Measurements from ENCODE around the gene TCERG1L.

Gene TCERG1L

DNA sequence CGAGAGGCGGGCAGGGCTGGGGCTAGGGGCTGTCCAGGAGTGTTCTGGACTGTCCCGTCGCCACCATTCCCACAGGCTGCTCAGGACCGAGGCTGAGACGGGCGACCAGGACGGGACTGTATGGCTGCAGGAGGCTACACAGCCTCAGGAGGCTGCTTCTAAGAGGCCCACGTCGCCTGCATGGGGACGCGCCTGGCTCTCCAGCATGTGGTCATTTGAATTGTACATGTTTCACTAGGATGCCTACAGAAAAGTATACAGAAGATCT, 216.3 kb downstream of the TCERG1L start:
- no peak for DNase-seq

DNA sequence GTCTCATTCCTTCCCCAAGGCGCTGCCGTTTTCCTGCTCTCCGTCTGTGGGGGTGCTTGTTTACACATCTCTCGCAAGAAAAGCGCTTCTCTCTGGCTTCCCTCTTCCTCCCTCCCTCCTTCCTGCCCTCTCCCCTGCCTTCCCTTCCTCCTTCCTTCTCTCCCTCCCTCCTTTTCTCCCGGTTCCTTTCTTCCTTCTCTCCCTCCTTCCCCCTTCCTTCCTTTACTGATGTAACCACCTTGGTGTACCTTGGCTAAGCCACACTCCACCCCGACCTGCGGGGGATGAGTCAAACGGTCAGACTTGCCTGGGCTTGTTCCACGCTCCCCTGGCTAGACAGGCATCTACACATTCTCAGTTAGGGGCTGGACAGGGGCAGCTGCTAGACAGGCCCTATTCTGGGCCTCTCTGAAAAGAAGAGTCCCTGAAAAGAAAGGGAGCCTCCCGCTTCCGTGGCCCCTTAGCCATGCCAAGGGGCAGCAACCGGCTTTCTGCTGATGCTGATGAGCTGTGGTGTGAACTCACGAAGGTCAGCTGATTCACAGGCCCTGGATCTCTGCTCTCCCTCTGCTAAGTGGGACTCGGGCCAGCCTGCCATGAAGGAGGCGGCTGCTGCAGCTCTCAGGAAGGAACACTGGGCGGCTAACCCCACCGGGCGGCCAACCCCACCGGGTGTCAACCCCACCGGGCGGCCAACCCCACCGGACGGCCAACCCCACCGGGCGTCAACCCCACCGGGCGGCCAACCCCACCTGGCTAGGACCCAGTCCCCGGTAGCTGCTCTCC, 216.8 kb downstream of the TCERG1L start:
- peak; percentile 63 to 74 for DNase-seq

DNA sequence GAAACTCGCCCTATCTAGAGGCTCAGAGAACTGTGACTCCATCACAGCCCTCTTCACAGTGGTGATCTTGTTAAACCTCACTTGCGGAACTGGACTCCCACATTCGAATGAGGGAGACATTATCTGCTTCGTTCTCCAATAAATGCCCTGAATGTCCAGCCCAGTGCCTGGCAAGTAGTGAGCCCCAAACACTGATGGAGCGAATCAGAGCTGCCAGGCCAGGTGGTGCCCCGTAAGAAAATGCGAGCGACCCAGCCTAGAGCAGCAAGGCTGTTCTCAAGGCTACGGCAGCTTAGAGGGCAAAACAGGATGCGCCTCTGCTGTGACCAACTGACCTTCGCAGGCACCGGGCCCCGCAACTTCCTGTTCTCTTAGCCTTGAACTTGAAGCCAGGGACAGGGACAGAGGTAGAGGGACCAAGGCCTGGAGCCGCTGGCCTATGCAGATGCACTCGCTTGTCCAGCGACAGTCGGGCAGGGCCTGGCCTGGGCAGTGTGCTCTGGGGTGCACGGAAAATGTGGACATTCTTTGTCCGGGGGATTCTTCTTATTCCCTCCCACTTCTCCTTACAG, 217.6 kb downstream of the TCERG1L start:
- DNase-seq, result no peak

DNA sequence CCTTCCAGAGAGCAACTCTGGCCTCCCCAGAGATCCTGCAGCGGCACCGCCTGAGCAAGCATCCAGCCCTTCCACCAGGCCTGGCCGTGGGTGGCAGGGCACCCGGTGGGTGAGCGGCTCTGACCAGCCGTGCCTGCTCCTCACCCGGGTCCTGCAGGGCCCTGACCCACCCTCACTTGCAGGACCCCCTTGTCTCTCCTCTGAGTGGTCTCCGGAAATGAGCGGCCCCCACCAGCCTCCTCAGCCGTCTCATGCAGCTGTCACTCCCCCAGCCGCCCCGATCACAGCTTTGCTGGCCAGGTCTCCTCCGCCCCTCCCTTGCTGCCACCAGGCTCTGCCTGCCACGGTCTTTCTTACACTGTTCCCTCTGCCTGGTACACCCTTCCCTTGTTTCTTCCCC, 218.2 kb downstream of the TCERG1L start:
- DNase-seq, result no peak

DNA sequence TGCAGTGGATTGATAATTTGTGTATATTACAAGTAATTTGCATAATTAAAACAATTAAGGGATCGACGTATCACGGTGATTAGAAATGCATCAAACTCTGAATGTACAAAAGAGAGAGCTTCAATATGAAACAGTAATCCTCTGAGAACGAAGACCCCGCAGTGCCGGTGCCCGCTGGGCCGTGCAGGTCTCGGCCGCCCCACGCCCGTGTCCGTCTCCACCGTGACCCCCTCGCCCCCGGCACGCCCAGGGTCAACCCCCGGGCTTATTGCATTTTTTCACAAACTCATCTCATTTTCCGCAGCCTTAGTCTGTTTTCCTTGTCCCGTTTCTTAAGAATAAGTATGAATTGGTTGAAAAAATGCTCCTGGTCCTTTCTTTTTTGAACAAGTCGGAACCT, 218.6 kb downstream of the TCERG1L start:
- DNase-seq, result no peak

DNA sequence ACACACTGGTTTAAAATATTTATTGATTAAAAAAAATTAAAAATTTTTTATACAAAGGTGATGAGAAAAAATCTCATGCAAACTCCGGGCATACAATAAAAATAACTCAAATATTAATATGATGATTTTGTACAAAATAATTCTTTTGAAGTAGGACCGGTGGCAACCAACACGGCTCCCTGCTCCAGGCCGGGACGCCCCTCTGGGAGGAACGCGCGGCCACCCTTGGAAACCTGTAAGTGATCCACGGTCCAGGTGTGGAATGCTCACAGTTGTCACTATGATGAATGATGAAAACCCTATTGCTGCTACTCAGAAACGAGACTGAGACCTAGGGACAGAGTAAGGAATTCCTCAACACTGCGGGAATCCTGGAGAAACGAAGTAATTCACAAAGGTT, 219.1 kb downstream of the TCERG1L start:
- no peak for DNase-seq

- DNase-seq, result no peak
Observed at GRCh38 chr10:131091682-131092081, 219.8 kb downstream of the TCERG1L start.

DNA sequence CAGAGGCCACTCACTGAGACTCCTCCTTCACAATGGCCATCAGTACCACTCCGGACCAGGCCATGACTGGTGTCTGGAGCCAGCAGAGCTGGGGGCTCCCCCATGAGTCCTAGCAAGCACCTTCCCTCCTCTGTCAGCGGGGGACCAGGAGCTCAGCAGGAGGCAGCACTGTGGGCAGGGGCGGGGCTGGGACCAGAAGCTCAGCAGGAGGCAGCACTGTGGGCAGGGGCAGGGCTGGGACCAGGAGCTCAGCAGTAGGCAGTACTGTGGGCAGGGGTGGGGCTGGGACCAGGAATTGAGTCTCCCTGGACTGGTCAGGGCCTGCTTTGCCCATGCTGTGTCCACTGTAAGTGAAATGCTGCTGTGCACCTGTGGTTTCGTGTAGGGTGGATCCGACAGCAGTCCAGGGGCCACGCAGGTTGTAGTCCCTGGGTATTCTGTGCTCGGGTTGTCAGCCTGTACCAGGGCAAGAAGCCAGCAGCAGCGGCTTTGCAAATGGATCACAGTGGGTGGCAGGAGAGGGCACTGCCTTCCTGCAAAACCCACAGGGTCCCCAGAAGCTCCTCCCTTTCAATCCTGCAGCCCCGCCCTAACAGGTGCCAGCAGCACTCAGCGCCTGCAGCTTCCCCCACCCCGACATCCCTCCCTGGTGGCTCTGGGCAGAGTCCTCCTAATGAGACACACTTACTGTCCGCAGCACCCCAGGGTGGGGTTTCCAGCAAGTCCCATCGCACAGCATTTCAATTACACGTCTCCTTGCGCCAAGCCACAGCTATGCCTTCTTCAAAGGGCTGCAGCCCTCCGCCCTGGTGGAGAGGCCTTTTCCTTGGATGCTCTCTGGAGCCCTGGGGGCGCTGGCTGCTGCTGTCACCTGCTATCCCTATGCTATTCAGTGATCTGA, 220.5 kb downstream of the TCERG1L start:
- DNase-seq, result peak in 1 of 2 experiments; percentile 72

GRCh38 chr10:131089861-131090260, 221.7 kb downstream of the TCERG1L start:
- DNase-seq, result no peak

GRCh38 chr10:131089150-131089549, 222.4 kb downstream of the TCERG1L start:
- no peak for DNase-seq

DNA sequence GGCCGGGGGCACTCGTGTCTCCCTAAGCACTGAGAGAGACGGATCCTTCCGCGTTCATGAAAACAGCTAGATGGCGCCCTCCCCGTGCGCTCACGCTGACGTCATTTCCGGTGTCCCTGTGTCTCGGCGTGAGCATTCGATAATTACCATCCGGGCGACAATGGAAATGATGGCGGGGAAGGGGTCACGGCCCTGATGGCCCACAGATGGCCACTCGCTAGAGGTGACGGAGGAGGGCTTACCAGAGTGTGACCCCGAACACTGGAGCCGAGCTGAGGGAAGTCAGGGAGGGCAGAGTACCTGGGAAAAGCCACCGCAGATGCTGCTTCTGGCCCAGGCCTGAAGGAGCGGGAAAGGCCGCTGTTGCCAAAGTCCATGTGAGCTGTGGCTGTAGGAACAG, 222.9 kb downstream of the TCERG1L start:
- peak in 1 of 2 experiments; percentile 6 for DNase-seq

GRCh38 chr10:131087464-131088215, 223.9 kb downstream of the TCERG1L start:
- no peak for DNase-seq

GRCh38 chr10:131086511-131086910, 225.0 kb downstream of the TCERG1L start:
- no peak for DNase-seq

- no peak for DNase-seq
Observed at GRCh38 chr10:131086094-131086493, 225.4 kb downstream of the TCERG1L start.

GRCh38 chr10:131085091-131085860, 226.2 kb downstream of the TCERG1L start:
- DNase-seq, result no peak

- DNase-seq, result no peak
Observed at GRCh38 chr10:131084791-131085090, 226.8 kb downstream of the TCERG1L start.

GRCh38 chr10:131083915-131084790, 227.4 kb downstream of the TCERG1L start:
- DNase-seq, result no peak

DNA sequence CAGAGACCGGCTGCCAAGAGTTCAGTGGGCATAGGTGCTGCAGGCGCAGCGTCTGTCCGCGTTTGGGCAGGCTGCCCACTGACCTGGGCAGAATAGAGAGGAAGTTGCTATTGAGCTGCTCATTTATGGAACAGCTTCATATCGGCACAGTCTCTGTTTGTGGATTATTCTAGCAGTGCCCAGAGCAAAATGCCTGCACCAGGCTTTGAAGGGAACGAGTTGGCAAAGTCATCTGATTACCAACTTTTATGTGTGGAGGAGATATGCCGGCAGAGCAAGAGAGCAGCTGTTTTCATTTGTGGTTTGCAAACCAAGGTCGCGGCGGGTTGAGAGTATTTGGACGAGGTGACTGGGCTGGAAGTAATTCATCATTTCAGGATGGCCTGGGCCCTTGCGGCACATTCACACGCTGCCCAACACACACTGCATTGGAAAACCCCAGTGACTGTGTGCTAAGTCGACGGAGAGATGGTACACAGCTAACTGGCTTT, 228.5 kb downstream of the TCERG1L start:
- no peak for DNase-seq

- no peak for DNase-seq
Observed at GRCh38 chr10:131082201-131082850, 229.2 kb downstream of the TCERG1L start.

GRCh38 chr10:131081786-131082185, 229.7 kb downstream of the TCERG1L start:
- no peak for DNase-seq

DNA sequence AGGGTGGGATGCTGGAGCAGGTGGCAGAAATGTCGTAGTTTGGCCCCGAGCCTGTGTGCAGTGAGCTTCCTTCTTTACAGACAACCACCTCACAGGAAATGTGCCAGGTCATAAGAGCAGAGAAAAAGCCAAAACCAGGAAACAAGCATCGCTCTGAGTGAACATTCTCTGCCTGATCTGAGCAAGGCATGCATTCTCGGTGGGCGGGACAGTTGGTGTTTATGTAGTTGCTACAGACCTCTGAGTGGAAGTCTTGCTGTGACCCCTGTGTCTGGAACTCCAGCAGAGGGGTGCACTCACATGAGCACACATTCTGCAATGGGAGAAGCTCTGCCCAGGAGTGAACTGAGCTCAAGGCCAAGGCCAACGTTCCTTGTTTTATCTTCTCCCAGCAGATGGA, 230.1 kb downstream of the TCERG1L start:
- no peak for DNase-seq
